ENCODE data around the gene BMAL2.

DNA sequence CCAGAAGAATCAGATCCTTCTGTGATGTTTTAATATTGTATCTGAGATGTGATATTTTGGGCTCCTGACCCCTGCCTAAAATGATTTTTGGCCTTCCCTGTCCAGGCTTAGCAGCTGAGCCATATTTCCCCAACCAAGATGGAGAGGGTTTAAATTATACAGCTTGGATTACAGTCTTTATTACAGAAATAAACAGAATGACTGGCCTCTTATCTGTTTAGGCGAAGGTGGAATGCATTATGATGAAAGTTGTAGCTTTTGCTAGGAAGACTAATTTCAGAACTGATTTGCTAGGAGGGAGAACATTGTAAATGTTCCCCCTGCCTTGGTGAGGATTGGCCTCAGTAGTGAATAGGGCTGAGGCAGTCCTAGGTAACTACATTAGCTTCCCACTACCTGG, 23.3 kb downstream of the BMAL2 start:
- TF ChIP-seq CTCF (IDR thresholded peaks at IDR 0.05) (no peak), POLR2A (IDR thresholded peaks at IDR 0.05) (no peak), POLR2AphosphoS5 (IDR thresholded peaks at IDR 0.05) (no peak)

Measured in suprapubic skin (tissue), 4 donors.